Measurements from ENCODE around the gene TAF10.

TAF10 gene

DNA sequence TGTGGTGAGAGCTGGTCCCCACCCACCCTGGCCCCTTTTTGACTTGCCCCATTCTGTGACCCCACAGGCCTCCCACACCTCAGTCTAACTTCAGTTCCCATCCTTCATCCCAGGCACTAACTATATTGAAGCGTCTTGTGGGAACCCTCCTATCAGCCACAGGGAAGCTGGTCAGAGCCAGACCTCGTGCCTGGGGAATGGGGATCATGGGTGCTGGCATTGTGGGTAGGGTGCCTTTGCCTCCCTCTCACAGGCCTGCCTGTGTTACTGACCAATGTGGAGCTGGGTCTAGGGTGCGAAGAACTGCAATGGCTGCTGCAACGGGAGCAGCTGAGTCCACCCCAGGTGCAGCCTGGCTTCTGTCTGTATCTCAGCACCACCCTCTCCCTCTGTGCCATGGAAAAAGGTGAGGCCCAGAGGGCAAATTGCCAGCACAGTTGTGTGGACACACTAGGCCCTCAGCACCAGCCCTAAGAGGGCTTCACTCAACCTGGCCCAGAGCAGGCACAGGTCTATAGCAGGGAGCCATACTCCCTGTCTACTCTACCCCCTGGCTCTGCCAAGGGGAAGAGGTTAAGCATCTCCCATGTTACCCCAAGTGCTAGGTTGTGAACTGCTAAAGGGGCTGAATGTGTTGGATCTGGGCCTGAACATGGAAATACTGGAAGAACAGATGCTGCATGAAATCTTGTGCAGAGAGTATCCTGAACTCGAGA is 45.9 kb downstream of the TAF10 start:
- FAIRE-seq (no peak), DNase-seq (ENCODE audit: extremely low spot score, insufficient read length, low read depth) (no peak)

DNA sequence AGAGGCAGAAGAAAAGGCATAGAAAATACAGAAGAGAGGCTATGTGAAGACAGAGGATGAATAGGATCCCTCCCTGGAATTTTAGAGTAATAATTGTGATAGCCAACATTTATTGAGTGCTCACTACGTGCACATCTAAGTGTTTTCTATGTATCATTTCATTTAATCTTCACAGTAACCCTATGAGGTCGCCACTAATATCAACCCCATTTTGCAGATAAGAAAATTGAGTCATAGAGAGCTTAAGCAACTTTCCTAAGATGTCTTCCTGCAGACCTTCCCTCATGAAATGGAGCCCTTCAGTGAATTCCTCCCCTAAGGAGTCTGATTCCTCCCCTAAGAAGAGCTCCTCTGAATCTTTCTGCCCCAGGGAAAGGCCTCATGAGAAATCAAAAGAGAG is 46.7 kb downstream of the TAF10 start:
- FAIRE-seq (no peak), DNase-seq (ENCODE audit: extremely low spot score, insufficient read length, low read depth) (no peak)

DNA sequence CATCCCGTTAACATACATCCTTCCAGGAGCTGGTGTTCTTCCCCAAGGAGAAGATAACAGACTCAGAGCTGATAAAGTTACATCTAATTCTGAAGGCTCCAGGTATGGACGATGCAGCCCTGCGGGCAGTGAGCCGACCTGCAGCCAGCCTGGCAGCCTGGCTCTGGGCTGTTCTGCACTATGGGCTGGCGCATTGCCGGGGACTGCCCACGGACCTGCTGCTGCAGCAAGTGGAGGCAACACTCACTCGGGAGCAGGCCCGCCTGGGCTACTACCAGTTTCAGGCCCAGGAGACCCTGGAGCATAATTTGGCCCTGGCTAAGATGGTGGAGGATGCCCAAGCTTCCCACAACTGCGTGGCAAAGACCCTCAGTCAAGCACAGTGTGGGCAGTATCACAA is 48.3 kb downstream of the TAF10 start:
- FAIRE-seq, result no peak
- DNase-seq (ENCODE audit: extremely low spot score, insufficient read length, low read depth), result no peak

DNA sequence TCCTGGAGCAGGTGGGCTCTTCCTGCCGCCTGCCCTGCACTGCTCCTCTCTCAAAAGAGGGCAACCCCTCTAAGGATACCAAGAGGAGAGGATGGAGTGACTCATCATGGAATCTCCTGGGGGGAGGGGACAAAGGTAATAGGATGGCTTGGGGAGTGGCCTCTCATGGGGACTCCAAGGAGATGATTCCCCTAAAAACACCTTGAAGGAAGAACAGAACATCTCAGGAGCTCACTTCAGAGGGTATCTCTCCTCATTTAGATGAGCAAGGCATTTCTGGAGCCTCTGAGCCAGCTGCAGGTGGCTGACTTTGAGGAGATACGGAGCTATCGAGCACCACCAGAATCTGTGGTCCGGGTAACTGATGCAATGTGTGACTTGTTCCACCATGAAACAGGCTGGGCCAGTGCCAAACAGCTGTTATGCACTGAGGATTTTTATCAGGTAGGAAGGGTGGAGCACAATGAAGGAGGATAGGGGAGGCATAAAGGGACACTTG is 48.8 kb downstream of the TAF10 start:
- FAIRE-seq (no peak), DNase-seq (ENCODE audit: extremely low spot score, insufficient read length, low read depth) (no peak)

DNA sequence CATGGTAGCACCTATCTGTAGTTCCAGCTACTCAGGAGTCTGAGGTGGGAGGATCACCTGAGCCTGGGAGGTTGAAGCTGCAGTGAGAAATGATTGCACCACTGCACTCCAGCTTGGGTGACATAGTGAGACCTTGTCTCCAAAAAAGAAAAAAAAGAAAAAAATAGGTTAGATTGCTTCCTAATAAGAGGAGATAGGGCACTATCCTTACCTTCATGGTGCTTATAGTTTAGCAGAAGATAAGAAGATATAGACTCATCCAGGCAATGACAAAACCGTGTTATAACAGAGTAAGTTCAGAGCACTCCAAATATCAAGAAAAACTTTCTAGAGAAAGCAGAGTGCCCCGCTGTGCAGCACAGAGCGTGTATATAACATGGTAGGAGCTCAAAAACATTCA is 50.7 kb downstream of the TAF10 start:
- DNase-seq (ENCODE audit: extremely low spot score, insufficient read length, low read depth) (no peak), FAIRE-seq (no peak)
